H9 (cell line): ENCODE data around the gene CD79B. TPM values are rescaled to one million over a fixed set of nuclear protein-coding genes. Genes with fewer than 3 reads are reported as not detected.
"Not testable (repeated sequence)": the region's sequence is repeated elsewhere in the genome, so short reads cannot be mapped to it uniquely, and the experiment has no call there.

Experiments used
- DNase-seq: peaks from one replicate; pipeline ENCODE4 v3.0.0-alpha.2; 2017
- H2AFZ ChIP-seq: one replicate; pipeline ENCODE4 v1.6.1; 2013; ENCODE audit warnings: mild to moderate bottlenecking, low read length, control low read depth, moderate library complexity
- H2AK5ac ChIP-seq: 2 replicates; pipeline ENCODE4 v1.6.1; 2013; ENCODE audit warnings: low read length, control low read depth, mixed read lengths; ENCODE audit not compliant: insufficient read length
- H2BK120ac ChIP-seq: one replicate; pipeline ENCODE4 v1.6.1; 2013; ENCODE audit warnings: low read depth, mild to moderate bottlenecking, low read length, control low read depth, inconsistent platforms; ENCODE audit not compliant: poor library complexity, severe bottlenecking
- H2BK12ac ChIP-seq: 2 replicates; pipeline ENCODE4 v1.6.1; 2013; ENCODE audit warnings: low read length, control low read depth, mixed read lengths, low read depth; ENCODE audit not compliant: insufficient read length
- H2BK15ac ChIP-seq: 2 replicates; pipeline ENCODE4 v1.6.1; 2013; ENCODE audit warnings: low read depth, low read length, control low read depth
- H2BK20ac ChIP-seq: one replicate; pipeline ENCODE4 v1.6.1; 2013; ENCODE audit warnings: low read depth, mild to moderate bottlenecking, low read length, control low read depth, inconsistent platforms; ENCODE audit not compliant: poor library complexity, severe bottlenecking
- H2BK5ac ChIP-seq: 2 replicates; pipeline ENCODE4 v1.6.1; 2013; ENCODE audit warnings: low read length, control low read depth, mixed read lengths; ENCODE audit not compliant: insufficient read length
- H3K14ac ChIP-seq: 2 replicates; pipeline ENCODE4 v1.6.1; 2013; ENCODE audit warnings: low read length, control low read depth; ENCODE audit not compliant: insufficient read depth
- H3K18ac ChIP-seq: 2 replicates; pipeline ENCODE4 v1.6.1; 2013; ENCODE audit warnings: low read depth, mild to moderate bottlenecking, mixed read lengths, low read length, control low read depth; ENCODE audit not compliant: insufficient read length
- H3K23ac ChIP-seq: 2 replicates; pipeline ENCODE4 v1.6.1; 2013; ENCODE audit warnings: low read length, control low read depth, mixed read lengths, low read depth; ENCODE audit not compliant: insufficient read length
- H3K23me2 ChIP-seq: 2 replicates; pipeline ENCODE4 v1.6.1; 2013; ENCODE audit warnings: low read depth, mild to moderate bottlenecking, mixed read lengths, low read length, control low read depth; ENCODE audit not compliant: insufficient read length, poor library complexity, severe bottlenecking
- H3K27ac ChIP-seq: 2 replicates; pipeline ENCODE4 v1.5.1; 2013; ENCODE audit warnings: low read length, control low read depth, mixed read lengths, low read depth; ENCODE audit not compliant: insufficient read length
- H3K27me3 ChIP-seq: 2 replicates; pipeline ENCODE4 v1.6.1; 2013; ENCODE audit warnings: low read length, control low read depth, inconsistent platforms; ENCODE audit not compliant: insufficient read depth
- H3K4ac ChIP-seq: 2 replicates; pipeline ENCODE4 v1.6.1; 2013; ENCODE audit warnings: low read depth, mild to moderate bottlenecking, control low read depth, inconsistent platforms, low read length, moderate library complexity
- H3K4me1 ChIP-seq: 2 replicates; pipeline ENCODE4 v1.6.1; 2013; ENCODE audit warnings: low read length, control low read depth, inconsistent platforms; ENCODE audit not compliant: insufficient read depth
- H3K4me2 ChIP-seq: 2 replicates; pipeline ENCODE4 v1.6.1; 2013; ENCODE audit warnings: low read length, control low read depth, mixed read lengths; ENCODE audit not compliant: insufficient read length, insufficient read depth
- H3K56ac ChIP-seq: 2 replicates; pipeline ENCODE4 v1.6.1; 2013; ENCODE audit warnings: low read depth, mild to moderate bottlenecking, mixed read lengths, low read length, control low read depth; ENCODE audit not compliant: insufficient read length
- H3K79me1 ChIP-seq: 2 replicates; pipeline ENCODE4 v1.6.1; 2013; ENCODE audit warnings: low read depth, mild to moderate bottlenecking, moderate library complexity, low read length, control low read depth, inconsistent platforms; ENCODE audit not compliant: insufficient read depth, poor library complexity, severe bottlenecking
- H3K79me2 ChIP-seq: 2 replicates; pipeline ENCODE4 v1.6.1; 2013; ENCODE audit warnings: low read length, control low read depth, inconsistent platforms; ENCODE audit not compliant: insufficient read depth
- H3K9ac ChIP-seq: 2 replicates; pipeline ENCODE4 v1.6.1; 2013; ENCODE audit warnings: low read length, control low read depth, mixed read lengths; ENCODE audit not compliant: insufficient read length; ENCODE audit errors: extremely low read depth
- H3K9me3 ChIP-seq: one replicate; pipeline ENCODE4 v1.6.1; 2013; ENCODE audit warnings: low read depth, low read length, inconsistent platforms; ENCODE audit not compliant: control insufficient read depth
- H3T11ph ChIP-seq: one replicate; pipeline ENCODE4 v1.6.1; 2013; ENCODE audit warnings: mild to moderate bottlenecking, low read length, control low read depth, inconsistent platforms
- H4K20me1 ChIP-seq: one replicate; pipeline ENCODE4 v1.6.1; 2013; ENCODE audit not compliant: control insufficient read depth, insufficient read length, insufficient read depth
- H4K5ac ChIP-seq: 2 replicates; pipeline ENCODE4 v1.6.1; 2013; ENCODE audit warnings: low read depth, mild to moderate bottlenecking, mixed read lengths, low read length, control low read depth; ENCODE audit not compliant: insufficient read length
- H4K8ac ChIP-seq: replicated peaks from 2 replicates; pipeline ENCODE4 v1.6.1; 2013; ENCODE audit warnings: low read length, control low read depth, mixed read lengths, low read depth; ENCODE audit not compliant: insufficient read length
- H4K91ac ChIP-seq: 2 replicates; pipeline ENCODE4 v1.6.1; 2013; ENCODE audit warnings: low read depth, mild to moderate bottlenecking, moderate library complexity, mixed read lengths, low read length, control low read depth; ENCODE audit not compliant: insufficient read length
- H3K27ac Mint-ChIP-seq, 3 experiments: 2 replicates in 2 of 3; 3 replicates in 1 of 3; pipeline ENCODE4 v1.8.0; 2020 to 2021; ENCODE audit warnings: mixed read lengths in 3 of 3, mild to moderate bottlenecking in 1 of 3, moderate library complexity in 1 of 3
- H3K27me3 Mint-ChIP-seq: 2 replicates; pipeline ENCODE4 v1.8.0; 2021; ENCODE audit warnings: low read depth, mild to moderate bottlenecking, moderate library complexity, mixed read lengths
- H3K36me3 Mint-ChIP-seq, 3 experiments: 2 replicates in 2 of 3; 3 replicates in 1 of 3; pipeline ENCODE4 v1.8.0; 2020 to 2021; ENCODE audit warnings: low read depth in 3 of 3, mixed read lengths in 3 of 3; ENCODE audit not compliant: insufficient read depth in 1 of 3
- H3K4me1 Mint-ChIP-seq, 2 experiments: 2 replicates each; pipeline ENCODE4 v1.8.0; 2020; ENCODE audit warnings: mixed read lengths in 2 of 2
- H3K4me3 Mint-ChIP-seq, 2 experiments: 2 replicates in 1 of 2; 3 replicates in 1 of 2; pipeline ENCODE4 v1.8.0; 2020 to 2021; ENCODE audit warnings: mild to moderate bottlenecking in 2 of 2, mixed read lengths in 2 of 2, moderate library complexity in 1 of 2
- H3K9me3 Mint-ChIP-seq, 2 experiments: 2 replicates in 1 of 2; 3 replicates in 1 of 2; pipeline ENCODE4 v1.8.0; 2020; ENCODE audit warnings: mild to moderate bottlenecking in 2 of 2, mixed read lengths in 2 of 2, moderate library complexity in 1 of 2
- WGBS: extraction: QIAGEN DNeasy Blood & Tissue Kit; methylation state at CpG from one replicate; pipeline ENCODE4 v1.1.7; 2013; ENCODE audit warnings: missing lambda C conversion rate, low lambda C conversion rate, mixed read lengths; ENCODE audit not compliant: insufficient read length; ENCODE audit errors: extremely low coverage; 5-methylcytosine and 5-hydroxymethylcytosine counted together
- total RNA-seq: library from RNA; stranded (reverse); gene quantifications from 2 replicates; pipeline ENCODE4 v1.2.1, GENCODE V29; 2021
- TF ChIP-seq, protein P1 (sequence below): fragments of 200-600 bp; sonication (generic); conservative IDR thresholded peaks from 3 replicates; pipeline ENCODE4 v1.8.0; 2021; ENCODE audit warnings: antibody characterized with exemption, mild to moderate bottlenecking

The CD79B gene
- total RNA-seq, 1 experiment from 2014 or later, result 0.96 TPM

DNA sequence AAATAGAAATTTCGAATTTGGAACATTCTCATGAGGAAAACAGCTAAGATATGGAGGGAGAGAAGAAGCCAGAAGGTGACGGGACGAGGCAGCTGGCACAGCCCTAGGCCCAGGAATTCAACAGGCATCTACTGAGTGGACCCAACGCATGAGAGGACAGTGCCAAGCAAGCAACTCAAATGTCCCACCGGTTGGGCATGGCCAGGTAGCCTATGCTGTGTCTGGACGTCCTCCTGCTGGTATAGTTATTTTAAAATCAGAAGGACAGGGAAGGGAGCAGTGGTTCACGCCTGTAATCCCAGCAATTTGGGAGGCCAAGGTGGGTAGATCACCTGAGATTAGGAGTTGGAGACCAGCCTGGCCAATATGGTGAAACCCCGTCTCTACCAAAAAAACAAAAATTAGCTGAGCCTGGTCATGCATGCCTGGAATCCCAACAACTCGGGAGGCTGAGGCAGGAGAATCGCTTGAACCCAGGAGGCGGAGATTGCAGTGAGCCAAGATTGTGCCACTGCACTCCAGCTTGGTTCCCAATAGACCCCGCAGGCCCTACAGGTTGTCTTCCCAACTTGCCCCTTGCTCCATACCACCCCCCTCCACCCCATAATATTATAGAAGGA, 15.5 kb downstream of the CD79B start:
- TF ChIP-seq, protein P1, sequence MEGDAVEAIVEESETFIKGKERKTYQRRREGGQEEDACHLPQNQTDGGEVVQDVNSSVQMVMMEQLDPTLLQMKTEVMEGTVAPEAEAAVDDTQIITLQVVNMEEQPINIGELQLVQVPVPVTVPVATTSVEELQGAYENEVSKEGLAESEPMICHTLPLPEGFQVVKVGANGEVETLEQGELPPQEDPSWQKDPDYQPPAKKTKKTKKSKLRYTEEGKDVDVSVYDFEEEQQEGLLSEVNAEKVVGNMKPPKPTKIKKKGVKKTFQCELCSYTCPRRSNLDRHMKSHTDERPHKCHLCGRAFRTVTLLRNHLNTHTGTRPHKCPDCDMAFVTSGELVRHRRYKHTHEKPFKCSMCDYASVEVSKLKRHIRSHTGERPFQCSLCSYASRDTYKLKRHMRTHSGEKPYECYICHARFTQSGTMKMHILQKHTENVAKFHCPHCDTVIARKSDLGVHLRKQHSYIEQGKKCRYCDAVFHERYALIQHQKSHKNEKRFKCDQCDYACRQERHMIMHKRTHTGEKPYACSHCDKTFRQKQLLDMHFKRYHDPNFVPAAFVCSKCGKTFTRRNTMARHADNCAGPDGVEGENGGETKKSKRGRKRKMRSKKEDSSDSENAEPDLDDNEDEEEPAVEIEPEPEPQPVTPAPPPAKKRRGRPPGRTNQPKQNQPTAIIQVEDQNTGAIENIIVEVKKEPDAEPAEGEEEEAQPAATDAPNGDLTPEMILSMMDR, result no peak
- peaks cover 3% of the 10 kb centered on the region; the same call in 1 of the 2 replicates for H3K4me1 ChIP-seq
- no peak overlapping the region for H4K5ac ChIP-seq
- H4K8ac ChIP-seq, result no peak overlapping the region
- H2BK20ac ChIP-seq, result no peak overlapping the region
- no peak overlapping the region for H3K23ac ChIP-seq
- no peak overlapping the region for H2BK120ac ChIP-seq
- H3K4me2 ChIP-seq, result no peak overlapping the region
- H2AFZ ChIP-seq, result no peak overlapping the region
- H3T11ph ChIP-seq, result no peak overlapping the region
- no peaks in the 10 kb centered on the region for H3K27me3 ChIP-seq
- no peak overlapping the region for H3K18ac ChIP-seq
- no peak overlapping the region for H3K14ac ChIP-seq
- Mint-ChIP-seq H3K4me3 (no peak overlapping the region; a peak in 1 of 5 replicates), H3K4me1 (peaks cover 17 to 29% of the 10 kb centered on the region in 2 experiments), H3K9me3 (no peaks in the 10 kb centered on the region; a peak in 1 of 5 replicates), H3K27me3 (peaks cover 19% of the 10 kb centered on the region), H3K36me3 (no peaks in the 10 kb centered on the region), H3K27ac (no peak overlapping the region)
- H3K56ac ChIP-seq, result no peak overlapping the region
- WGBS, result no CpG with 5 or more reads among the region's 12 CpGs
- no peak overlapping the region for H2BK5ac ChIP-seq
- no peak overlapping the region for H2BK12ac ChIP-seq
- H2BK15ac ChIP-seq, result no peak overlapping the region
- H3K23me2 ChIP-seq, result no peaks in the 10 kb centered on the region
- no peak overlapping the region for H3K4ac ChIP-seq
- H4K20me1 ChIP-seq, result no peaks in the 10 kb centered on the region
- no peak overlapping the region for H2AK5ac ChIP-seq
- H3K9me3 ChIP-seq, result no peaks in the 10 kb centered on the region
- H3K79me2 ChIP-seq, result no peaks in the 10 kb centered on the region
- no peak overlapping the region for H4K91ac ChIP-seq
- no peak for DNase-seq
- H3K9ac ChIP-seq, result no peak overlapping the region
- H3K27ac ChIP-seq, result no peak overlapping the region
- no peaks in the 10 kb centered on the region for H3K79me1 ChIP-seq

DNA sequence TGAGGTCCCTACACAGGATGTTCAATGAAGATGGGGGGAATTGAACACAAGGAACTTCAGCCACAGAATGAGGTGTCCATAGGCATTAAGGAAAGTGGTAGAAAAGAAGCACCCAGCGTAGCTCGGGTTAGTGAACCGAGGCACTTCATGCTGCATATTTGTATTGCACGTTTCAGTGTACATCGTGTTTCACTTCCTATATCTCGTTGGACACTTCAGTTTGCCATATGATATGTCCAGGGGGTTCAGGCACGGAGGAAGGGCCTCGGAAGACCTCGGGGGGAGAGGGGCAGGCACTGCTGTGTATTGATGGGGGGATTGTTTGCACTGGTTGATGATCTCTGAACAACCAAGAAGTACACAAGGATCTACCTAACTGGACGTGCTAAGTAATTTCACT, 16.4 kb downstream of the CD79B start:
- H2BK5ac ChIP-seq, H2AFZ ChIP-seq, H3K14ac ChIP-seq, H3K27ac Mint-ChIP-seq, H2BK12ac ChIP-seq, H4K20me1 ChIP-seq, H2BK15ac ChIP-seq, H3K27me3 ChIP-seq, H3K79me2 ChIP-seq, H4K91ac ChIP-seq, H3K18ac ChIP-seq, H3K4ac ChIP-seq, H3K9ac ChIP-seq, H3K36me3 Mint-ChIP-seq, H4K8ac ChIP-seq, H3K23me2 ChIP-seq, H3K9me3 Mint-ChIP-seq, H3K4me2 ChIP-seq, H2BK20ac ChIP-seq, H3K79me1 ChIP-seq, H3K4me3 Mint-ChIP-seq, H3K27ac ChIP-seq, DNase-seq, H3K56ac ChIP-seq, H2AK5ac ChIP-seq, H3T11ph ChIP-seq, H4K5ac ChIP-seq, H3K23ac ChIP-seq, H3K4me1 ChIP-seq, H3K9me3 ChIP-seq, H2BK120ac ChIP-seq: not testable (repeated sequence)
- peaks cover 21 to 36% of the 10 kb centered on the region in 2 experiments for H3K4me1 Mint-ChIP-seq
- H3K27me3 Mint-ChIP-seq, result peaks cover 19% of the 10 kb centered on the region
- no CpG with 5 or more reads among the region's 10 CpGs for WGBS
